ENCODE data around the gene ZCWPW2. TPM values are rescaled to one million over a fixed set of nuclear protein-coding genes. Genes with fewer than 3 reads are reported as not detected.

The ZCWPW2 gene
- total RNA-seq, 4 donors from 2014 or later = 0.25 to 0.74 TPM; not detected in 2

- TF ChIP-seq CTCF (IDR thresholded peaks at IDR 0.05) = no peak
- DNase-seq (ENCODE audit: low spot score) (no peak), ATAC-seq (ENCODE audit: low FRiP score) (no peak)
Measured at GRCh38 chr3:28334552-28334951, 14.0 kb upstream of the ZCWPW2 start.

GRCh38 chr3:28335246-28335645, 13.3 kb upstream of the ZCWPW2 start:
- ATAC-seq (ENCODE audit: low FRiP score) (no peak), DNase-seq (ENCODE audit: low spot score) (no peak)
- TF ChIP-seq CTCF (IDR thresholded peaks at IDR 0.05) = no peak

- no peak for TF ChIP-seq CTCF (IDR thresholded peaks at IDR 0.05)
- ATAC-seq (ENCODE audit: low FRiP score) = no peak
- DNase-seq (ENCODE audit: low spot score) = no peak
Measured at GRCh38 chr3:28337230-28337629, 11.3 kb upstream of the ZCWPW2 start.

GRCh38 chr3:28343144-28343543, 5.4 kb upstream of the ZCWPW2 start:
- ATAC-seq (ENCODE audit: low FRiP score) (no peak), DNase-seq (ENCODE audit: low spot score) (no peak)
- TF ChIP-seq CTCF (IDR thresholded peaks at IDR 0.05) = no peak

GRCh38 chr3:28345690-28346089, 2.8 kb upstream of the ZCWPW2 start:
- no peak for ATAC-seq (ENCODE audit: low FRiP score)
- no peak for TF ChIP-seq CTCF (IDR thresholded peaks at IDR 0.05)
- DNase-seq (ENCODE audit: low spot score) = no peak

- DNase-seq (ENCODE audit: low spot score) (no peak), ATAC-seq (ENCODE audit: low FRiP score) (no peak)
- TF ChIP-seq CTCF (IDR thresholded peaks at IDR 0.05) = no peak
Measured at GRCh38 chr3:28347374-28348264, 902 bp upstream of the ZCWPW2 start.

GRCh38 chr3:28348265-28348628, 274 bp upstream of the ZCWPW2 start:
- peak; percentile 96 for ATAC-seq (ENCODE audit: low FRiP score)
- DNase-seq (ENCODE audit: low spot score) = peak; percentile 79
- no peak for TF ChIP-seq CTCF (IDR thresholded peaks at IDR 0.05)
